RWPE2 (cell line): ENCODE results near the gene ZSCAN20.

ENCODE experiments used
- ATAC-seq: fragments of 200-7000 bp; cut with Tn5 transposase; 3 replicates; pipeline ENCODE4 v1.9.1; 2021; ENCODE audit warnings: low read depth
- DNase-seq: peaks from one replicate; pipeline ENCODE4 v3.0.0-alpha.2; 2020; ENCODE audit warnings: low spot score
- H3K27ac ChIP-seq: fragments of 450-650 bp; 2 replicates; pipeline ENCODE4 v1.5.1; 2017; ENCODE audit warnings: mild to moderate bottlenecking; ENCODE audit not compliant: poor library complexity, severe bottlenecking
- H3K27me3 ChIP-seq: fragments of 250-450 bp; sonication (Bioruptor Pico); 2 replicates; pipeline ENCODE4 v1.5.1; 2021; ENCODE audit warnings: mild to moderate bottlenecking, moderate library complexity; ENCODE audit not compliant: insufficient read depth, poor library complexity, severe bottlenecking
- H3K36me3 ChIP-seq: fragments of 250-450 bp; sonication (Bioruptor Pico); 2 replicates; pipeline ENCODE4 v1.5.1; 2020; ENCODE audit warnings: low read depth, mild to moderate bottlenecking, moderate library complexity
- H3K4me1 ChIP-seq: fragments of 250-450 bp; sonication (Bioruptor Pico); 2 replicates; pipeline ENCODE4 v1.5.1; 2021; ENCODE audit warnings: mild to moderate bottlenecking, moderate library complexity; ENCODE audit not compliant: insufficient read depth, poor library complexity, severe bottlenecking
- H3K4me3 ChIP-seq: fragments of 250-450 bp; sonication (Bioruptor Pico); 2 replicates; pipeline ENCODE4 v1.5.1; 2021; ENCODE audit warnings: mild to moderate bottlenecking, moderate library complexity; ENCODE audit not compliant: severe bottlenecking
- H3K9me3 ChIP-seq: fragments of 250-450 bp; sonication (Bioruptor Pico); 2 replicates; pipeline ENCODE4 v1.5.1; 2021; ENCODE audit warnings: mild to moderate bottlenecking, moderate library complexity; ENCODE audit not compliant: severe bottlenecking
- CTCF ChIP-seq: fragments of 450-650 bp; IDR thresholded peaks from one replicate; pipeline ENCODE4 v1.5.1; 2017; ENCODE audit warnings: mild to moderate bottlenecking, moderate library complexity; ENCODE audit not compliant: poor library complexity, severe bottlenecking

ZSCAN20 gene

GRCh38 chr1:33488624-33489023 is 16.2 kb downstream of the ZSCAN20 start:
- no peak overlapping the region for H3K27ac ChIP-seq
- H3K4me3 ChIP-seq = no peak overlapping the region
- no peak for TF ChIP-seq CTCF
- DNase-seq = no peak
- no peak for ATAC-seq
- H3K27me3 ChIP-seq = no peaks in the 10 kb centered on the region
- H3K36me3 ChIP-seq = peaks cover 42% of the 10 kb centered on the region
- H3K9me3 ChIP-seq = peaks cover 2% of the 10 kb centered on the region
- no peaks in the 10 kb centered on the region for H3K4me1 ChIP-seq

GRCh38 chr1:33494929-33495328 is 22.5 kb downstream of the ZSCAN20 start:
- Histone ChIP-seq H3K9me3 (peaks cover 25% of the 10 kb centered on the region), H3K36me3 (peaks cover 31% of the 10 kb centered on the region)
- DNase-seq = no peak

GRCh38 chr1:33497410-33497809 is 25.0 kb downstream of the ZSCAN20 start:
- Histone ChIP-seq H3K4me3 (no peak overlapping the region), H3K9me3 (peaks cover 25% of the 10 kb centered on the region), H3K27me3 (no peaks in the 10 kb centered on the region), H3K27ac (no peak overlapping the region), H3K4me1 (peaks cover 2% of the 10 kb centered on the region), H3K36me3 (peaks cover 10% of the 10 kb centered on the region)
- no peak for ATAC-seq
- no peak for TF ChIP-seq CTCF
- DNase-seq = no peak

More at GRCh38 chr1:33494929-33495328, 22.5 kb downstream of the ZSCAN20 start:
- H3K4me1 ChIP-seq = no peaks in the 10 kb centered on the region
- no peak overlapping the region for H3K4me3 ChIP-seq
- no peak overlapping the region for H3K27ac ChIP-seq
- ATAC-seq = no peak
- H3K27me3 ChIP-seq = no peaks in the 10 kb centered on the region
- TF ChIP-seq CTCF = no peak

GRCh38 chr1:33500547-33500946 is 28.1 kb downstream of the ZSCAN20 start:
- no peak for DNase-seq
- peak; percentile 19 for TF ChIP-seq CTCF

GRCh38 chr1:33501309-33501708 is 28.9 kb downstream of the ZSCAN20 start:
- DNase-seq (no peak), ATAC-seq (no peak)
- peaks cover 9% of the 10 kb centered on the region for H3K4me1 ChIP-seq
- H3K4me3 ChIP-seq = no peak overlapping the region
- no peak for TF ChIP-seq CTCF
- no peaks in the 10 kb centered on the region for H3K36me3 ChIP-seq
- no peaks in the 10 kb centered on the region for H3K27me3 ChIP-seq
- H3K9me3 ChIP-seq = peaks cover 2% of the 10 kb centered on the region
- H3K27ac ChIP-seq = no peak overlapping the region

More at GRCh38 chr1:33500547-33500946, 28.1 kb downstream of the ZSCAN20 start:
- peaks cover 9% of the 10 kb centered on the region for H3K4me1 ChIP-seq
- H3K9me3 ChIP-seq = peaks cover 4% of the 10 kb centered on the region
- H3K27ac ChIP-seq = no peak overlapping the region
- no peaks in the 10 kb centered on the region for H3K36me3 ChIP-seq
- ATAC-seq = no peak
- H3K27me3 ChIP-seq = no peaks in the 10 kb centered on the region
- H3K4me3 ChIP-seq = no peak overlapping the region
